GM18511 (cell line): Measurements from ENCODE around the gene ARAF.

Experiments
- ATAC-seq: cut with Tn5 transposase; IDR thresholded peaks from one replicate; pipeline ENCODE4 v1.9.1; 2021; ENCODE audit warnings: mild to moderate bottlenecking, moderate library complexity; ENCODE audit not compliant: unreplicated experiment

ARAF gene

DNA sequence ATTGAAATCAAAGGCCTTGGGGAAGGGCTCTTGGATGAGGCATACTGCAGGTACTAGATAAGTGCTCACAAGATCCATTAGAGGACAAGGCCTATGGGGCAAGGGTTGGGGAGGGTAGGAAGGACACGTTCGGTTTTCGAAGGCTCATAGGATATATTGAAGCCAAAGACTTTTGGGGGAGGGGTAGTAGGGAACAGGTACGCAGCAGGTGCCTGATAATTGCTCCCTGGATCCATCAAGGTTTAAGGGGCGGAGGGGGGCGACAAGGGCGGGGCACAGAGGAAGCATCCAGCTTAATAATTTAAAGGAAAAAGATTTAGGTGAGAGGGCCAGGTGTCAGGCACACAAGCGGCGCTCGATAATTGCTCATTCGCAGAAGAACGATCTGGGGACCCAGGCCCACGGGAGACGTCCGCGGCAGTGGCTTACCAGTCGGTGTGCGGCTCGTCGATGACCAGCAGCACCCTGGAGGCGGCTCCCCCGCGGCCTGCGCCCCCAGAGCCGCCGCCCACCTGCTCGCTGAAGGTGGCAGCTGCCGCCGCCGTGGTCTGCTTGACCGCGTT, 58.0 kb downstream of the ARAF start:
- ATAC-seq: no peak

DNA sequence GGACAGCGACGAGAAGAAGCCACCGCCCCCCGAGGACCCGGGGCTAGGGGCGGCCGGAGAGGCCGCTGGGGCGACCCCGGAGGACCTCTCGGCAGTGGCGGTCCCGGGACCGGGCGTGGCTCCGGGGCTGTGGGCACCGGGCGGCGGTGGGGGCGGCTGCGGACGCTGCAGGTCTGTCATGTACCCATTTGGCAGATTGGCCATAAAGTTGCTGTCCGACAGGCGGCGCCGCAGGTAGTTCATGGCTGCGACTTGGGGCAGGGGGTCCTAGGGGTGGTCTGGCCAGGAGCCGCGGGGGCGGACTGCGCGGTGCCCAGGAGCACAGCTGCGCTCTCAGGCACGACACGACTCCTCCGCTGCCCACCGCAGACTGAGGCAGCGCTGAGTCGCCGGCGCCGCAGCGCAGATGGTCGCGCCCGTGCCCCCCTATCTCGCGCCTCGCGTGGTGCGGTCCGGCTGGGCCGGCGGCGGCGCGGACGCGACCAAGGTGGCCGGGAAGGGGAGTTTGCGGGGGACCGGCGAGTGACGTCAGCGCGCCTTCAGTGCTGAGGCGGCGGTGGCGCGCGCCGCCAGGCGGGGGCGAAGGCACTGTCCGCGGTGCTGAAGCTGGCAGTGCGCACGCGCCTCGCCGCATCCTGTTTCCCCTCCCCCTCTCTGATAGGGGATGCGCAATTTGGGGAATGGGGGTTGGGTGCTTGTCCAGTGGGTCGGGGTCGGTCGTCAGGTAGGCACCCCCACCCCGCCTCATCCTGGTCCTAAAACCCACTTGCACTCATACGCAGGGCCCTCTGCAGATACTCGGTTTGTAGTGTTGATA, 58.7 kb downstream of the ARAF start, which contains the start of gene SYN1:
Gene SYN1, minus strand, starts transcription at position 372 of the 817 bp plus-strand sequence. Its CDS starts 129 bp downstream, at position 243.
- no peak for ATAC-seq

GRCh38 chrX:47620303-47620685, 59.3 kb downstream of the ARAF start:
- ATAC-seq: no peak
